Thymus (tissue), 11 donors: Measurements from ENCODE around the gene GPR161. TPM values are rescaled to one million over a fixed set of nuclear protein-coding genes. Genes with fewer than 3 reads are reported as not detected.

ENCODE experiments used
- DNase-seq, 9 donors: peaks; one replicate each; pipeline ENCODE4 v3.0.0-alpha.2; 2013; ENCODE audit warnings: low spot score in 9 of 9, low read depth in 6 of 9, missing footprints in 1 of 9
- H3K27ac ChIP-seq, 2 donors: one replicate each; pipeline ENCODE4 v1.5.1; 2013; ENCODE audit warnings: control low read depth in 1 of 2, low read depth in 1 of 2, low read length in 1 of 2, mild to moderate bottlenecking in 1 of 2, moderate library complexity in 1 of 2
- H3K27me3 ChIP-seq, 2 donors: one replicate each; pipeline ENCODE4 v1.5.1; 2013; ENCODE audit warnings: low read length in 1 of 2; ENCODE audit not compliant: control insufficient read depth in 2 of 2, insufficient read depth in 1 of 2
- H3K36me3 ChIP-seq, 2 donors: one replicate each; pipeline ENCODE4 v1.5.1; 2013; ENCODE audit warnings: low read length in 1 of 2, mild to moderate bottlenecking in 1 of 2, moderate library complexity in 1 of 2; ENCODE audit not compliant: control insufficient read depth in 2 of 2, insufficient read depth in 2 of 2
- H3K4me1 ChIP-seq, 2 donors: one replicate each; pipeline ENCODE4 v1.5.1; 2013; ENCODE audit warnings: low read length in 2 of 2; ENCODE audit not compliant: control insufficient read depth in 2 of 2, insufficient read depth in 2 of 2
- H3K4me3 ChIP-seq, 2 donors: one replicate each; pipeline ENCODE4 v1.5.1; 2013; ENCODE audit warnings: low read length in 2 of 2, control low read depth in 1 of 2, mild to moderate bottlenecking in 1 of 2
- H3K9me3 ChIP-seq, 2 donors: one replicate each; pipeline ENCODE4 v1.5.1; 2013; ENCODE audit warnings: low read length in 1 of 2, mild to moderate bottlenecking in 1 of 2; ENCODE audit not compliant: control insufficient read depth in 2 of 2, insufficient read depth in 1 of 2
- WGBS: extraction: QIAGEN DNeasy Blood & Tissue Kit; methylation state at CpG from one replicate; pipeline ENCODE4 v1.1.7; 2013; 5-methylcytosine and 5-hydroxymethylcytosine counted together
- polyA plus RNA-seq: library from polyadenylated mRNA; stranded (reverse); fragments of 200-250 nt; gene quantifications from one replicate; pipeline ENCODE4 v1.2.3, GENCODE V29; 2013
- total RNA-seq: library from RNA; stranded (reverse); fragments of 120-200 nt; gene quantifications from one replicate; pipeline ENCODE4 v1.2.4, GENCODE V29; 2013
- donor health status: healthy.

Gene GPR161
- total and polyA plus RNA-seq, 2 donors = 1.6 to 2.5 TPM

GRCh38 chr1:168138134-168138533, 1.4 kb upstream of the GPR161 start:
- WGBS = 95% methylated on average over 5 of the region's 5 CpGs

GRCh38 chr1:168137515-168137821, 738 bp upstream of the GPR161 start:
- no peaks in the 10 kb centered on the region for H3K9me3 ChIP-seq
- DNase-seq = no peak
- WGBS = 38% methylated on average over 6 of the region's 6 CpGs
- H3K27me3 ChIP-seq = peaks cover 29 to 50% of the 10 kb centered on the region in 2 donors
- H3K27ac ChIP-seq = peak overlapping the region in 1 of 2 donors; percentile 12
- no peaks in the 10 kb centered on the region for H3K36me3 ChIP-seq
- H3K4me1 ChIP-seq = peaks cover 5 to 16% of the 10 kb centered on the region in 2 donors
- peak overlapping the region; percentile 21 to 63 for H3K4me3 ChIP-seq

More at GRCh38 chr1:168138134-168138533, 1.4 kb upstream of the GPR161 start:
- Histone ChIP-seq H3K27me3 (peaks cover 29 to 50% of the 10 kb centered on the region in 2 donors), H3K4me3 (no peak overlapping the region), H3K27ac (no peak overlapping the region), H3K9me3 (no peaks in the 10 kb centered on the region), H3K4me1 (peaks cover 5 to 16% of the 10 kb centered on the region in 2 donors), H3K36me3 (no peaks in the 10 kb centered on the region)
- DNase-seq = no peak

GRCh38 chr1:168135921-168136708, 615 bp downstream of the GPR161 start:
- Histone ChIP-seq H3K27me3 (peaks cover 29 to 52% of the 10 kb centered on the region in 2 donors), H3K27ac (no peak overlapping the region), H3K4me1 (peaks cover 5 to 16% of the 10 kb centered on the region in 2 donors), H3K9me3 (no peaks in the 10 kb centered on the region), H3K36me3 (no peaks in the 10 kb centered on the region), H3K4me3 (peak overlapping the region; percentile 39 to 63)
- 1% methylated on average over 63 of the region's 63 CpGs for WGBS
- DNase-seq = peak in 1 of 9 donors; percentile 18

- WGBS = 52% methylated on average over 12 of the region's 12 CpGs
- peaks cover 5 to 16% of the 10 kb centered on the region in 2 donors for H3K4me1 ChIP-seq
- no peak overlapping the region for H3K27ac ChIP-seq
- no peaks in the 10 kb centered on the region for H3K9me3 ChIP-seq
- H3K27me3 ChIP-seq = peaks cover 29 to 54% of the 10 kb centered on the region in 2 donors
- no peak for DNase-seq
- H3K4me3 ChIP-seq = peak overlapping the region; percentile 39 to 63
- no peaks in the 10 kb centered on the region for H3K36me3 ChIP-seq
Observed at GRCh38 chr1:168135116-168135920, 1.4 kb downstream of the GPR161 start.

DNA sequence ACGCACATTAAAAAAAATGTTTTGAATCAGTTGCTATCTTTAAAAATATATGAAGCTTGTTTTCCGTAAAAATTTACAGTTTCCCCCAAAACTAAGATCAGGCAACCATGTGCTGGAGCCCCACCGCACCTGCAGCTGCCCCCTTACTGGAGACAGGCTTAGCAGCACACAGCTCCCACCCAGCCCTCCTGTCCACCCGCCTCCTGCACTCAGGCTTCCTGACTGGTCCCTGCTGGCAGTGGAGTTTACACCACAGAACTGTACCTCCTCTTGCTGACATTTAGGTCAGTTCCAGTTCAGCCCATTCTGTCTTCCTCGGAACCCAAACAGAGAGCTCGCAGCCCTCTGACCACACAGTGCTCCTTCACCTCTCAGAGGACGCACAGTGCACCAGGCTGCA, 2.1 kb downstream of the GPR161 start:
- 95% methylated on average over 7 of the region's 7 CpGs for WGBS

DNA sequence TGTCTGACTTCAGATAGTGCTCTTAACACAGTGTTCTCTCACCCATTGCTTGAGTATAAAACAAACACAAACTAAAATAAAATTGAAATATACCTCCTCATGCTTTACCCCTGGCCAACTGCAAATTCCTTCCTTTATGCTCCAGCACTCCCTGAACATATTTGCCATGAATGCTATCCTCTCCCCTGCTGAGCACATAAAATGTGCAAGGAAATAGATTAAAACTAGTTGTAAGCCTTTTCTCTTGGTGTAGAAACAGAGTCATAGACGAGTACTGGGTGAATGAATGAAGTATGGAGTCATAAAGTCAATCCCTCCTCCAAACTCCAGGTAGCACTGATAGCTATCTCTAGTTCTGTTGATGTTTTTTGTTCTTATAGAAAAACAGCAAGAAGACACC, 2.6 kb downstream of the GPR161 start:
- H3K36me3 ChIP-seq = no peaks in the 10 kb centered on the region
- DNase-seq = no peak
- WGBS = 91% methylated on average over 1 of the region's 1 CpG
- no peak overlapping the region for H3K27ac ChIP-seq
- H3K4me3 ChIP-seq = no peak overlapping the region
- H3K4me1 ChIP-seq = peaks cover 5 to 16% of the 10 kb centered on the region in 2 donors
- no peaks in the 10 kb centered on the region for H3K9me3 ChIP-seq
- peaks cover 29 to 54% of the 10 kb centered on the region in 2 donors for H3K27me3 ChIP-seq

More for the DNA sequence above, 2.1 kb downstream of the GPR161 start:
- Histone ChIP-seq H3K27me3 (peaks cover 29 to 54% of the 10 kb centered on the region in 2 donors), H3K27ac (no peak overlapping the region), H3K4me3 (no peak overlapping the region), H3K9me3 (no peaks in the 10 kb centered on the region), H3K36me3 (no peaks in the 10 kb centered on the region), H3K4me1 (peaks cover 5 to 16% of the 10 kb centered on the region in 2 donors)
- DNase-seq = no peak

GRCh38 chr1:168129933-168130332, 6.8 kb downstream of the GPR161 start:
- Histone ChIP-seq H3K27me3 (peaks cover 2 to 19% of the 10 kb centered on the region in 2 donors), H3K9me3 (no peaks in the 10 kb centered on the region), H3K4me3 (no peak overlapping the region), H3K36me3 (no peaks in the 10 kb centered on the region), H3K4me1 (no peaks in the 10 kb centered on the region), H3K27ac (no peak overlapping the region)
- no peak for DNase-seq
- 95% methylated on average over 6 of the region's 6 CpGs for WGBS

GRCh38 chr1:168127503-168127902, 9.2 kb downstream of the GPR161 start:
- Histone ChIP-seq H3K9me3 (no peaks in the 10 kb centered on the region), H3K27me3 (peaks cover 0 to 4% of the 10 kb centered on the region in 2 donors), H3K27ac (no peak overlapping the region), H3K36me3 (no peaks in the 10 kb centered on the region), H3K4me1 (peaks cover 0 to 6% of the 10 kb centered on the region in 2 donors), H3K4me3 (no peak overlapping the region)
- 97% methylated on average over 2 of the region's 2 CpGs for WGBS
- no peak for DNase-seq

DNA sequence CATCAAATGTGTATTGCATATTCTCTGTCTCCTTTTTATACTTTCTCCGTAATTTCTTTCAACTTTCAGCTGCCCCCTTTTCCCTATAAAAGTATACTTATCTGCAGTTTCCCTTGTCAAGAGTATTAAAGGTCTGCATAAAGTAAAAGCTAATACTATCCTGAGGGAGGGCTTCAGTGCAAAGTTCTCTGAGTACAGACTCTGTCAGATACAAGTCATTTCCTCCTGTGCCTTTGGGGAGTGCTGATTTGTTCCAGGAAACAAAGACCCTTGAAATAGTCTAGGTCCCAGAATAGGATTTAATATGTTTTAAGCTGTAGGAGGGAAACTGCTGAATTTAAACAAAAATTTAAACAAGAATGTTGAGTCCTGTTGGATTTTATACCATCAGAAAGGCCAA, 11.7 kb downstream of the GPR161 start:
- Histone ChIP-seq H3K27me3 (no peaks in the 10 kb centered on the region), H3K36me3 (no peaks in the 10 kb centered on the region), H3K4me1 (peaks cover 0 to 10% of the 10 kb centered on the region in 2 donors), H3K4me3 (no peak overlapping the region), H3K27ac (no peak overlapping the region), H3K9me3 (no peaks in the 10 kb centered on the region)
- no peak for DNase-seq
- WGBS = 100% methylated on average over 1 of the region's 1 CpG
